GM18508 (cell line): ENCODE data around the gene TIMM44.
"Not testable (repeated sequence)": the region's sequence is repeated elsewhere in the genome, so short reads cannot be mapped to it uniquely, and the experiment has no call there.

Experiments used
- ATAC-seq: cut with Tn5 transposase; IDR thresholded peaks from one replicate; pipeline ENCODE4 v1.9.1; 2021; ENCODE audit warnings: moderate number of reproducible peaks; ENCODE audit not compliant: insufficient read depth, unreplicated experiment

TIMM44 gene

GRCh38 chr19:7977021-7977722 is 33.7 kb upstream of the TIMM44 start:
- no peak for ATAC-seq

GRCh38 chr19:7976461-7976860 is 33.0 kb upstream of the TIMM44 start:
- no peak for ATAC-seq

- no peak for ATAC-seq
These were observed 31.6 kb upstream of the TIMM44 start for GRCh38 chr19:7975037-7975436.

GRCh38 chr19:7973883-7974282 is 30.4 kb upstream of the TIMM44 start:
- ATAC-seq = no peak

DNA sequence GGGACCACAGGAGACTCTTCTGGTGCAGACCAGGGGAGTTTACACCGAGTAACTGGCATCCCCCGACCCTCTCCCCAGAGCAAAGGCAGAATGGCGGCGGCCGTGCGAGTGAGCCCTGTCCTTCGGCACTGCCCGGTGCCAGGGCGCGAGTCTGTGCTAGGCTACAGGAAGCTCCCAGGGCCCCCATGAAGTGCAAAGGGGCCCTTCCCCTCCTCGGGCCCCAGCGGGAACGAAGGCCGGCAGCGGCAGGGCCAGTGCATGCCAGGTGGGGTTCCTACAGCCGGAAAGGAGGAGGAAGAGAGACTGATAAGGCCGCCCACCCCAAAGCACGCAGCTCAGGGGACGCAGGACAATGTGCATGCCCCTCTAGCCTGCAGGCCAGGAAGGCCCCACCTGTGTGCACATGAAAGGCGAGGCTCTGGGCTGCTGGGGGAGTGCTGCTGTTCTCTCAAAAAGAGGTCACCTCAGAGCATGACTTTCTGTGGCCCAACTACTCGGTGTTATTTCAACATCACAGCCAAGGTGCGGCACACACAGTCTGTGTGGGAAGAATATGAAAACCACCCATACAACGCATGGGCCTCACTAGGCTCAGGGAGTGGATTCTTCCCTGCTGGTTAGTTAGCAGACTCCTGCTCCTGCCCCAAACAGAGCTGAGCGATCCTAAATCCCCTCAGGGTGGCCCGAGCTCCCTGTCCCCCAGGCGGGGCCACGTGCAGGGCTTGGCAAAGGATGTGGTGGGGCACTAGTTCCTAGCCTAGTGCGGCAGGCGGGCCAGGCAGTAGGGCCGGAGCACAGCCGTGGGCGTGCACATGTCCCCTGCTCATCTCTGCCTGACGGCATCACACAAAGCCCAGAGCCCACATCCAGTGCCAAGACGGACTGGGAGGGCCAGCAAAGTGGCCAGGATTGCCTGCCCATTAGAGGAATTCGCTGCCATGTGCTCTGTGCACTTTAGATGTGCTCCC is 28.4 kb upstream of the TIMM44 start:
- no peak for ATAC-seq

- no peak for ATAC-seq
These were observed 27.4 kb upstream of the TIMM44 start for GRCh38 chr19:7970716-7971448.

GRCh38 chr19:7969555-7969939 is 26.1 kb upstream of the TIMM44 start:
- no peak for ATAC-seq

DNA sequence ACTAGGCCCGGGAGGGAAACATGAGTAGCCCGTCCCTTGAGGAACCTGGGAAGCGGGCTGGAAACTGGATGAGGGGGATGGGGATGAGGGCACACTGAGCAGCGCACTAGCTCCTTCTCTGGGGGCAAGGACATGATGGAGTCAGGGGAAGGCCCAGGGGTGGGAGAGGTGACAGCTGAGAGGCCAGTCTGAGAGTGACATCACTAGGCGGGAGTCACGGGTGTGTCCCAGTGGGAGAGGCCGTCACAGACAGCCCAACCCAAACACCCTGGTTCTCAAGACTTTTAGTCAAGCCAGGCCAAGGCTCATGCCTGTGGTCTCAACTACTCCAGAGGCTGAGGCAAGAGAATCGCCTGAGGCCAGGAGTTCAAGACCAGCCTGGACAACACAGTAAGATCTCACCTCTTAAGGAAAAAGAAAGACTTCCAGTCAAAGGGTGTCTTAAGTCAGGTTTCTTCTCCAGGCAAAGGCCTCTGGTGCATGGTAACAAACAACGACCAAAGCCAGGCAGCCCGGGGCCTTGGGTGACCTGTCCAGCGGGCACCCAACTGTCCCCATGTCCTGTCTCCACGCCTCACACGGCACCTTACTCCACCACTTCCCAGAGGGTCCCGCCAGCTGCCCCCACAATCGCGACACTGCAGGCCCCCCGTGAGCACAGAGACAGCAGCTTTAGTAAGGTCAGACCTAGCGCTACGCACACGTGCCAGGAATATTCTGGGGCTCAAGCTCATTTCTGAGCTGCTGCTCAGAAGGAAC is 25.5 kb upstream of the TIMM44 start:
- ATAC-seq = no peak

- ATAC-seq = no peak
These were observed 24.7 kb upstream of the TIMM44 start for GRCh38 chr19:7968008-7968795.

- no peak for ATAC-seq
These were observed 22.6 kb upstream of the TIMM44 start for GRCh38 chr19:7965921-7966665.

GRCh38 chr19:7965259-7965841 is 21.9 kb upstream of the TIMM44 start:
- ATAC-seq = no peak

GRCh38 chr19:7963566-7963965 is 20.1 kb upstream of the TIMM44 start:
- ATAC-seq = no peak

DNA sequence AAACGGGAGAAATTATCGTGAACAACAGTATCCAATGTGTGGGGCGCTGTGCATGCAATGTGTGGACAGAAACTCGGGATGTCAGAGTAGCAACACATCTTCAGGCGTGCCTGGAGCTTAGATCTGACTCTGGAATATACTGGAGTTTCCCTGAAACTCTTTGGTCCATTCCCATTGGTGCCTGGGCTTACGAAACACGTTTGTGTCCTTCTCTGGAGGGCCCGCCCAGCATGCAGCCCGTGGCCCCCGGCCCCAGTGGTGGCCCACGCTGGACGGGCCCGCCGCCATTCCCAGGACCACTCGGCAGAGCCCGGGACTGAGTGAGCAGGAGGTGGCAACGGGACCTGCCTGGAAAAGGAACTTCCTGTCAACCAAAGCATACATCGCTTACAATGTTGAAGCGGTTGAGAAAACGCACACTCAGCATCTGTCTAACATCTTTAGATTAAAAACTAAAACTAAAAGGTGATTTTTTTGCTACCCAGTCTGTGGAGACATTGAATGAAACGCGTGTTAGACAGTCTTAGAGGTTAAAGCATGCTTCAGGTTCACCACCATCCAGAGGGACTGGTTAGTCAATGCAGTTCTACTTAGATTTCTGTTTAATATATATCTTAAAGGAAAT is 19.3 kb upstream of the TIMM44 start:
- ATAC-seq = no peak

DNA sequence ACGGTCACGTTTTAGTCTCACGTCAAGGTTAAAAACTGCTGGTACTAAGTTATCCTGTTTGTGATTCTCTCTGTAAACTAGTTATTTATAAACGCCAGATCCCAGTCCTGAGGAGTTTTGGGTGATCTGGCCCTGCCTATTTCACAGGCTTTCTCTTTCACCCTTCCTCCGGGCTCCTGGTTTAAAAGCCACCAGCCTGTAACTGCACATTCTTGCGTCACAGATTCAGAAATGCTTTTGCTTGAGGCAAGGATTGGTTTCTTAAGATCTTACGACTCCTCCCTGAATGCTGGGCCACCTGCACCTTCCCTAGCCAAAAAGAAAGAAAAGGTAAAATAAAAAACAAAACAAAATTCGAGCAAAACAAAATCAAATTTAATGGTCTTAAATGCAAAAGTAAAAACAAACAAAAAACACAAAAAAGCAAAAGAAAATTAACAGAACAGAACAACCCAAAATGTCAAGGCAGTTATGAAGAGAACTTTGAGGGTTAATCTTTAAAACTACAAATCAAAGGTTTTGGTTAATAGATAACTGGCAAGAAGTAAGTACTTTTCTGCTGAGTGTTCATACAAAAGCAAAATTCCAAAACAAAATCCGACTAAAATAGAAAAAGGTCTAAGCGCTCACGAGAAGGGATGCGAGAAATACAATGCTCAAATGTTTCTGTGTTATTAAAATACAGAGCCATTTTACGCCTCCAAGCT is 18.6 kb upstream of the TIMM44 start:
- ATAC-seq = no peak

GRCh38 chr19:7961082-7961481 is 17.6 kb upstream of the TIMM44 start:
- ATAC-seq = not testable (repeated sequence)

- ATAC-seq = no peak
These were observed 15.7 kb upstream of the TIMM44 start for GRCh38 chr19:7959211-7959610.

DNA sequence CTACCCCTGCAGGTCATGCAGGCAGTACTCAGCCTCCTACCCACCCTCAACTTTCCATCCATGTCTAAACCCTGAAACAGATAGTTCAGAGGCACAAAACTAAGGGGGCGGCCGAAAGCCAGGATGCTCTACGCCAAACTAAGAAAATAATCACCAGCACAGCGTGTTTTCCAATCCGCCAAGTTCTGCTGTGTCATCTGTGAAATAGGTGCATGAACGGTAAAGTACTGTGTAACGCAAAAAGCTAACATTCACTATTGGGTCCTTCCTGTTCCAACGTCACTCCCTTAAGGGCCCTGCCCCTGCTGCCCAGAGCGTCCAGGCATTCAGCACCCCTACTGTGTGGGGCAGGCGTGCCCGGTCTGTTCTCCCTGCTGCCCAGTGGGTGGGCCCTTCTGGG is 12.2 kb upstream of the TIMM44 start:
- no peak for ATAC-seq
